ENCODE measurements around the gene GRIN1. TPM values are rescaled to one million over a fixed set of nuclear protein-coding genes. Genes with fewer than 3 reads are reported as not detected.

The GRIN1 gene
- total and polyA plus RNA-seq, 2 donors (not counting 3 experiments of a cell fraction or from before 2014, with no cell fraction given) = not detected

DNA sequence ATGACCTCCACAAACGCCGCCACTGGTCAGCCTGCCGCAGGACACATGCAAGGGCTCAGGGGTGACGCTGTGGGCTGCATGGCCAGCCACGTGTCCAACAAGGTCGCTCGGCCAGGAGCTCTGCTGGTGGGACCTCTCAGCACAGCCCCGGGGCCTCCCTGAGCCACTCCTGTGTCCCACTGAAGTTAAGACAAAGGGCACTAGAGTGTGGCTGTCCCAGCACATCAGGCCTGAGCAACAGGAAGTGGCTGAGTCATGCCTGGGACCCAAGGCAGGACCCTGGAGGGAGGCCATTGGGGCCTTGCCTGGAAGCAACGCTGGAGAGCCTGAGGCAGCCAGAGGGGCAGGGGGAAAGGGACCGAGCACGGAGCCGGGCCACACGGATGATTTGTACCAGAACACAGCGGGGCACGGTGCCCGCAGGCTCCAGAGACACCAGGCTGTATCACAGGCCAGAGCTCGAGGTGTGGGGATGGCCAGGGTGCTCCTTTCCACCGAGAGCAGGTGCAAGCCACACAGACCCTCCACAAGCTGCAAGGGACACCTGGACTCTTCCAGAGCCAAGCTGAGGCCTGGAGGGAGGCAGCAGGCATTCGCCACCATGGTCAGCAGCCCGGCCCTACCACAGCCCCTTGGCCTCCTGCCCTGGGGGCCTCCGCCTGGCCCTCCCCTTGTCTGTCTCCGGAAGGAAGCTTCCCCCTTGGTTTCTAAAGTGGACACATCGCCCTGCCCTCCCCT is 39.4 kb downstream of the GRIN1 start:
- H3K9me3 ChIP-seq (replicated peaks; ENCODE audit: control insufficient read depth, insufficient read depth, low read length) = no peaks in the 10 kb centered on the region
- dilution Hi-C loops (cut with MboI; ENCODE audit: extremely low pct_ligation_motif_present, low sequenced_read_pairs) = no loop called here
- no TSS peak for BruUV-seq (replicated peaks)
- FAIRE-seq = no peak
- intact Hi-C loops (cut with micrococcal nuclease) = loop anchor here (5.0 kb wide), 1 partner anchor 61 kb away; no protein-coding TSS in a partner anchor
- H3K27ac ChIP-seq (ENCODE audit: insufficient read depth, low read depth, low read length) = no peak overlapping the region
- no peak overlapping the region for H3K9ac ChIP-seq (replicated peaks; ENCODE audit: extremely low read depth, insufficient read depth, low read length)
- peaks cover 0 to 36% of the 10 kb centered on the region in 2 experiments for H3K36me3 ChIP-seq (ENCODE audit: control insufficient read depth in 2 of 2, extremely low read depth in 1 of 2, insufficient read depth in 2 of 2, low read length in 2 of 2)
- TF ChIP-seq EZH2 (IDR thresholded peaks at IDR 0.05; ENCODE audit: borderline replicate concordance, low read depth, low read length, severe bottlenecking) = no peak
- TF ChIP-seq, protein P1, sequence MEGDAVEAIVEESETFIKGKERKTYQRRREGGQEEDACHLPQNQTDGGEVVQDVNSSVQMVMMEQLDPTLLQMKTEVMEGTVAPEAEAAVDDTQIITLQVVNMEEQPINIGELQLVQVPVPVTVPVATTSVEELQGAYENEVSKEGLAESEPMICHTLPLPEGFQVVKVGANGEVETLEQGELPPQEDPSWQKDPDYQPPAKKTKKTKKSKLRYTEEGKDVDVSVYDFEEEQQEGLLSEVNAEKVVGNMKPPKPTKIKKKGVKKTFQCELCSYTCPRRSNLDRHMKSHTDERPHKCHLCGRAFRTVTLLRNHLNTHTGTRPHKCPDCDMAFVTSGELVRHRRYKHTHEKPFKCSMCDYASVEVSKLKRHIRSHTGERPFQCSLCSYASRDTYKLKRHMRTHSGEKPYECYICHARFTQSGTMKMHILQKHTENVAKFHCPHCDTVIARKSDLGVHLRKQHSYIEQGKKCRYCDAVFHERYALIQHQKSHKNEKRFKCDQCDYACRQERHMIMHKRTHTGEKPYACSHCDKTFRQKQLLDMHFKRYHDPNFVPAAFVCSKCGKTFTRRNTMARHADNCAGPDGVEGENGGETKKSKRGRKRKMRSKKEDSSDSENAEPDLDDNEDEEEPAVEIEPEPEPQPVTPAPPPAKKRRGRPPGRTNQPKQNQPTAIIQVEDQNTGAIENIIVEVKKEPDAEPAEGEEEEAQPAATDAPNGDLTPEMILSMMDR (IDR thresholded peaks at IDR 0.05; ENCODE audit: extremely low read depth in 1 of 2, insufficient read depth in 1 of 2, low read depth in 1 of 2, low read length in 2 of 2) = no peak
- no peak for TF ChIP-seq POLR2AphosphoS5 (IDR thresholded peaks at IDR 0.05; ENCODE audit: insufficient read depth, low read depth, low read length)
- TF ChIP-seq FOS (IDR thresholded peaks at IDR 0.05; ENCODE audit: borderline replicate concordance, insufficient read depth, low read length) = peak; percentile 33
- H3K27me3 ChIP-seq (ENCODE audit: control insufficient read depth in 2 of 2, insufficient read depth in 2 of 2, low read length in 2 of 2) = no peaks in the 10 kb centered on the region
- DNase-seq (ENCODE audit: low read depth, low spot score) = no peak
- no peak overlapping the region for H3K4me3 ChIP-seq (replicated peaks in 1 of 3; ENCODE audit: insufficient read depth in 1 of 3, low read depth in 1 of 3, low read length in 3 of 3)
- no peaks in the 10 kb centered on the region for H3K9me1 ChIP-seq (replicated peaks; ENCODE audit: control insufficient read depth, extremely low read depth, insufficient read depth, low read length)
- no peak overlapping the region for H2AFZ ChIP-seq (ENCODE audit: low read depth, low read length)
- no peak overlapping the region for H3K4me2 ChIP-seq (ENCODE audit: insufficient read depth, low read length)
- no peaks in the 10 kb centered on the region for H4K20me1 ChIP-seq (replicated peaks; ENCODE audit: control insufficient read depth, extremely low read depth, insufficient read depth, low read length)
- H3K4me1 ChIP-seq (ENCODE audit: control insufficient read depth, extremely low read depth, insufficient read depth, low read length) = peaks cover 6% of the 10 kb centered on the region
- no peaks in the 10 kb centered on the region for H3K79me2 ChIP-seq (ENCODE audit: control insufficient read depth, insufficient read depth, low read length)
- CTCF ChIA-PET = interaction anchor here (1.3 kb wide), 1 partner anchor 58 kb away, joined by 4 read pairs; no protein-coding TSS in a partner anchor
- POLR2A ChIA-PET = no interaction called here
